ENCODE measurements around the gene KL. TPM values are rescaled to one million over a fixed set of nuclear protein-coding genes. Genes with fewer than 3 reads are reported as not detected.

The KL gene
- total RNA-seq, 1 experiment from 2014 or later: not detected

DNA sequence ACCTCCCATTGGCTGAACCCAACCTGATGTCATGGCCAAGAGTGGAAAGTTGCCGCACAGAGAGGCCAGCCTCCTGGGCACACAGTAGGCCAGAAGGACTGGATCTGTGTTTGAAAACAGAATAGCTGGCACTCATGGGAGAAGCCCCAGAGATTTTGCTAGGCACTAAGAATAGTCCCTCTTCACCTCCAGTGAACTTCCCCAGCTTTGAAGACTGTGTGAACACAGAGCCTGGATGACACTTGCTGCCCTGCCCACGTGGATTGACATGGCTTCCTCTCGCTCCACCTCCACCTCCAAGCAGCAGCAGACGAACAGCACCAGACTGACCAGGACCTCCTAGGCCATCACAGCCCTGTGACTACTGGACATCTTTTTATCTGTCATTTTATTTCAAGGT is 37.9 kb upstream of the KL start:
- CTCF ChIA-PET: no interaction called here
- Histone ChIP-seq H3K9me2 (ENCODE audit: insufficient read depth) (no peaks in the 10 kb centered on the region), H4K20me1 (ENCODE audit: insufficient read depth) (no peaks in the 10 kb centered on the region), H3K4me2 (ENCODE audit: low read length) (no peak overlapping the region), H3K9ac (ENCODE audit: low read length) (no peak overlapping the region), H3K27me3 (ENCODE audit: insufficient read depth, low read length) (no peaks in the 10 kb centered on the region), H3K4me1 (ENCODE audit: control insufficient read depth in 1 of 2, insufficient read depth in 2 of 2, low read length in 2 of 2) (no peaks in the 10 kb centered on the region), H3K27ac (ENCODE audit: low read depth, low read length) (no peak overlapping the region), H3K4me3 (replicated peaks in 1 of 2; ENCODE audit: low read depth in 1 of 2, low read length in 2 of 2) (no peak overlapping the region), H2AFZ (ENCODE audit: low read depth, low read length, poor library complexity, severe bottlenecking) (no peak overlapping the region), H3K79me2 (ENCODE audit: insufficient read depth, low read length) (no peaks in the 10 kb centered on the region), H3K9me3 (ENCODE audit: control insufficient read depth in 1 of 2, insufficient read depth in 1 of 2, low read depth in 1 of 2, low read length in 2 of 2) (no peaks in the 10 kb centered on the region), H3K36me3 (ENCODE audit: control insufficient read depth in 1 of 2, insufficient read depth in 2 of 2, low read length in 2 of 2) (no peaks in the 10 kb centered on the region)
- no TSS peak for BruUV-seq (replicated peaks)
- RAD21 ChIA-PET (ENCODE audit: low non-redundant PET in 1 of 2, low total read pairs in 2 of 2, uncharacterized antibody in 2 of 2, unreplicated experiment in 2 of 2): no interaction called here
- TF ChIP-seq EZH2phosphoT487 (IDR thresholded peaks at IDR 0.05; ENCODE audit: borderline replicate concordance): no peak
- TF ChIP-seq ELF1 (IDR thresholded peaks at IDR 0.05; ENCODE audit: borderline replicate concordance, low read depth): no peak
- no peak for TF ChIP-seq SRF (IDR thresholded peaks at IDR 0.05; ENCODE audit: low read depth)
- TF ChIP-seq, protein P1, sequence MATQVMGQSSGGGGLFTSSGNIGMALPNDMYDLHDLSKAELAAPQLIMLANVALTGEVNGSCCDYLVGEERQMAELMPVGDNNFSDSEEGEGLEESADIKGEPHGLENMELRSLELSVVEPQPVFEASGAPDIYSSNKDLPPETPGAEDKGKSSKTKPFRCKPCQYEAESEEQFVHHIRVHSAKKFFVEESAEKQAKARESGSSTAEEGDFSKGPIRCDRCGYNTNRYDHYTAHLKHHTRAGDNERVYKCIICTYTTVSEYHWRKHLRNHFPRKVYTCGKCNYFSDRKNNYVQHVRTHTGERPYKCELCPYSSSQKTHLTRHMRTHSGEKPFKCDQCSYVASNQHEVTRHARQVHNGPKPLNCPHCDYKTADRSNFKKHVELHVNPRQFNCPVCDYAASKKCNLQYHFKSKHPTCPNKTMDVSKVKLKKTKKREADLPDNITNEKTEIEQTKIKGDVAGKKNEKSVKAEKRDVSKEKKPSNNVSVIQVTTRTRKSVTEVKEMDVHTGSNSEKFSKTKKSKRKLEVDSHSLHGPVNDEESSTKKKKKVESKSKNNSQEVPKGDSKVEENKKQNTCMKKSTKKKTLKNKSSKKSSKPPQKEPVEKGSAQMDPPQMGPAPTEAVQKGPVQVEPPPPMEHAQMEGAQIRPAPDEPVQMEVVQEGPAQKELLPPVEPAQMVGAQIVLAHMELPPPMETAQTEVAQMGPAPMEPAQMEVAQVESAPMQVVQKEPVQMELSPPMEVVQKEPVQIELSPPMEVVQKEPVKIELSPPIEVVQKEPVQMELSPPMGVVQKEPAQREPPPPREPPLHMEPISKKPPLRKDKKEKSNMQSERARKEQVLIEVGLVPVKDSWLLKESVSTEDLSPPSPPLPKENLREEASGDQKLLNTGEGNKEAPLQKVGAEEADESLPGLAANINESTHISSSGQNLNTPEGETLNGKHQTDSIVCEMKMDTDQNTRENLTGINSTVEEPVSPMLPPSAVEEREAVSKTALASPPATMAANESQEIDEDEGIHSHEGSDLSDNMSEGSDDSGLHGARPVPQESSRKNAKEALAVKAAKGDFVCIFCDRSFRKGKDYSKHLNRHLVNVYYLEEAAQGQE (IDR thresholded peaks at IDR 0.05; ENCODE audit: low read depth): no peak
- TF ChIP-seq, protein P2, sequence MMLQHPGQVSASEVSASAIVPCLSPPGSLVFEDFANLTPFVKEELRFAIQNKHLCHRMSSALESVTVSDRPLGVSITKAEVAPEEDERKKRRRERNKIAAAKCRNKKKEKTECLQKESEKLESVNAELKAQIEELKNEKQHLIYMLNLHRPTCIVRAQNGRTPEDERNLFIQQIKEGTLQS (IDR thresholded peaks at IDR 0.05): no peak
- TF ChIP-seq ZFX (IDR thresholded peaks at IDR 0.05): no peak
- TF ChIP-seq SIN3A (IDR thresholded peaks at IDR 0.05; ENCODE audit: low read depth): no peak
- TF ChIP-seq YY1 (IDR thresholded peaks at IDR 0.05; ENCODE audit: extremely low read depth, insufficient replicate concordance, low read depth, low read length): no peak
- TF ChIP-seq TCF7L2 (IDR thresholded peaks at IDR 0.05; ENCODE audit: borderline replicate concordance, extremely low read depth, insufficient read depth, insufficient read length): no peak
- TF ChIP-seq, protein P3, sequence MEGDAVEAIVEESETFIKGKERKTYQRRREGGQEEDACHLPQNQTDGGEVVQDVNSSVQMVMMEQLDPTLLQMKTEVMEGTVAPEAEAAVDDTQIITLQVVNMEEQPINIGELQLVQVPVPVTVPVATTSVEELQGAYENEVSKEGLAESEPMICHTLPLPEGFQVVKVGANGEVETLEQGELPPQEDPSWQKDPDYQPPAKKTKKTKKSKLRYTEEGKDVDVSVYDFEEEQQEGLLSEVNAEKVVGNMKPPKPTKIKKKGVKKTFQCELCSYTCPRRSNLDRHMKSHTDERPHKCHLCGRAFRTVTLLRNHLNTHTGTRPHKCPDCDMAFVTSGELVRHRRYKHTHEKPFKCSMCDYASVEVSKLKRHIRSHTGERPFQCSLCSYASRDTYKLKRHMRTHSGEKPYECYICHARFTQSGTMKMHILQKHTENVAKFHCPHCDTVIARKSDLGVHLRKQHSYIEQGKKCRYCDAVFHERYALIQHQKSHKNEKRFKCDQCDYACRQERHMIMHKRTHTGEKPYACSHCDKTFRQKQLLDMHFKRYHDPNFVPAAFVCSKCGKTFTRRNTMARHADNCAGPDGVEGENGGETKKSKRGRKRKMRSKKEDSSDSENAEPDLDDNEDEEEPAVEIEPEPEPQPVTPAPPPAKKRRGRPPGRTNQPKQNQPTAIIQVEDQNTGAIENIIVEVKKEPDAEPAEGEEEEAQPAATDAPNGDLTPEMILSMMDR (IDR thresholded peaks at IDR 0.05 in 2 of 3, conservative IDR thresholded peaks at IDR 0.05 in 1 of 3; ENCODE audit: borderline replicate concordance in 1 of 3, insufficient read depth in 1 of 3, low read depth in 2 of 3, low read length in 2 of 3): no peak
- no peak for TF ChIP-seq EGR1 (IDR thresholded peaks at IDR 0.05; ENCODE audit: low read depth)
- TF ChIP-seq SP1 (IDR thresholded peaks at IDR 0.05; ENCODE audit: low read depth): no peak
- POLR2A ChIA-PET: no interaction called here
- ATAC-seq (no peak), DNase-seq (ENCODE audit: low read depth, low spot score) (no peak)
- intact Hi-C loops (cut with micrococcal nuclease): no loop called here

Data from HCT116 (cell line).